SKM-1 (cell line): ENCODE measurements around the gene MRPS9.
A peak's percentile ranks its signal among the peaks of the same experiment; 100 is the strongest.

Experiments
- DNase-seq: peaks from one replicate; lab custom pipeline; 2025; ENCODE audit not compliant: unreplicated experiment; lab: John Stamatoyannopoulos, UW

MRPS9 gene

GRCh38 chr2:105118960-105119359 is 81.1 kb downstream of the MRPS9 start:
- DNase-seq, result no peak

- DNase-seq, result no peak
These were observed 83.6 kb downstream of the MRPS9 start for GRCh38 chr2:105121434-105121833.

GRCh38 chr2:105125428-105125827 is 87.6 kb downstream of the MRPS9 start:
- no peak for DNase-seq

- DNase-seq, result no peak
These were observed 88.1 kb downstream of the MRPS9 start for GRCh38 chr2:105125920-105126319.

- DNase-seq, result no peak
These were observed 88.5 kb downstream of the MRPS9 start for GRCh38 chr2:105126336-105126735.

GRCh38 chr2:105127289-105127915 is 89.5 kb downstream of the MRPS9 start:
- no peak for DNase-seq

- DNase-seq, result peak; percentile 50
These were observed 91.9 kb downstream of the MRPS9 start for GRCh38 chr2:105129722-105130232.

GRCh38 chr2:105130546-105130945 is 92.7 kb downstream of the MRPS9 start:
- DNase-seq, result no peak

- DNase-seq, result no peak
These were observed 96.2 kb downstream of the MRPS9 start for GRCh38 chr2:105134081-105134480.

GRCh38 chr2:105135436-105135835 is 97.6 kb downstream of the MRPS9 start:
- DNase-seq, result no peak

GRCh38 chr2:105136394-105136793 is 98.5 kb downstream of the MRPS9 start:
- DNase-seq, result no peak

- no peak for DNase-seq
These were observed 100.8 kb downstream of the MRPS9 start for GRCh38 chr2:105138643-105139042.

GRCh38 chr2:105139556-105140239 is 101.8 kb downstream of the MRPS9 start:
- DNase-seq, result no peak

- no peak for DNase-seq
These were observed 102.3 kb downstream of the MRPS9 start for GRCh38 chr2:105140240-105140568.

- no peak for DNase-seq
These were observed 103.3 kb downstream of the MRPS9 start for GRCh38 chr2:105141099-105141614.

GRCh38 chr2:105142239-105142638 is 104.4 kb downstream of the MRPS9 start:
- no peak for DNase-seq

GRCh38 chr2:105143094-105143466 is 105.2 kb downstream of the MRPS9 start:
- no peak for DNase-seq

- no peak for DNase-seq
These were observed 105.7 kb downstream of the MRPS9 start for GRCh38 chr2:105143467-105144151.

- DNase-seq, result no peak
These were observed 106.5 kb downstream of the MRPS9 start for GRCh38 chr2:105144152-105144940.

- no peak for DNase-seq
These were observed 107.1 kb downstream of the MRPS9 start for GRCh38 chr2:105144941-105145300.

GRCh38 chr2:105149272-105149671 is 111.4 kb downstream of the MRPS9 start:
- DNase-seq, result no peak
